Endothelial cell of umbilical vein (primary cell): ENCODE data around the gene KCNB1. TPM values are rescaled to one million over a fixed set of nuclear protein-coding genes. Genes with fewer than 3 reads are reported as not detected.

Experiments
- BruUV-seq: library from RNA; stranded (reverse); fragments of 400-500 nt; replicated peaks from 2 replicates; lab custom pipeline; 2021; lab: Mats Ljungman, UMichigan
- CTCF ChIA-PET: fragments of 300-600, 350-600 bp; sonication (Branson Sonifier 250); formaldehyde crosslinking; loops from one replicate; lab custom pipeline; 2021; ENCODE audit warnings: antibody characterized with exemption, inconsistent platforms; lab: Charles Lee
- POLR2A ChIA-PET: fragments of 300-600, 350-600 bp; sonication (Branson Sonifier 250); formaldehyde crosslinking; loops from one replicate; lab custom pipeline; 2021; ENCODE audit warnings: antibody characterized with exemption, inconsistent platforms; lab: Charles Lee
- DNase-seq: peaks from one replicate; pipeline ENCODE4 v3.0.0-alpha.2; 2011; ENCODE audit warnings: low read depth, low spot score
- FAIRE-seq: peaks from 2 replicates; lab custom pipeline; 2011; peaks lifted over from hg19 to GRCh38; lab: Jason Lieb, UNC
- H2AFZ ChIP-seq: 2 replicates; pipeline ENCODE4 v1.6.0; 2012; ENCODE audit warnings: low read depth, low read length, control low read depth, inconsistent platforms
- H3K27ac ChIP-seq: 2 replicates; pipeline ENCODE4 v1.5.1; 2011; ENCODE audit warnings: low read depth, mild to moderate bottlenecking, control low read depth, low read length, moderate library complexity; ENCODE audit not compliant: insufficient read depth
- H3K27me3 ChIP-seq, 2 experiments: 2 replicates each; pipeline versions ENCODE4 v1.6.0 to v1.6.1; 2011; ENCODE audit warnings: low read length in 2 of 2, mixed read lengths in 1 of 2; ENCODE audit not compliant: control insufficient read depth in 2 of 2, insufficient read depth in 2 of 2
- H3K36me3 ChIP-seq, 2 experiments: 2 replicates in 1 of 2; 3 replicates in 1 of 2; pipeline ENCODE4 v1.5.1; 2011; ENCODE audit warnings: low read length in 2 of 2, mild to moderate bottlenecking in 1 of 2, moderate library complexity in 1 of 2; ENCODE audit not compliant: control insufficient read depth in 2 of 2, insufficient read depth in 2 of 2; ENCODE audit errors: extremely low read depth in 1 of 2
- H3K4me1 ChIP-seq: 3 replicates; pipeline ENCODE4 v1.5.1; 2011; ENCODE audit warnings: mild to moderate bottlenecking, low read length; ENCODE audit not compliant: control insufficient read depth, insufficient read depth; ENCODE audit errors: extremely low read depth
- H3K4me2 ChIP-seq: 2 replicates; pipeline ENCODE4 v1.6.1; 2011; ENCODE audit warnings: low read length, control low read depth, mixed read lengths; ENCODE audit not compliant: insufficient read depth
- H3K4me3 ChIP-seq, 3 experiments: fragments of 200-600 bp in 1 of 3; sonication (generic), shearing (Covaris generic) in 1 of 3; replicated peaks in 1 of 3; 2 replicates each; pipeline ENCODE4 v1.5.1; 2011 to 2016; ENCODE audit warnings: control low read depth in 3 of 3, low read length in 3 of 3, mild to moderate bottlenecking in 2 of 3, inconsistent platforms in 1 of 3, low read depth in 1 of 3, moderate library complexity in 1 of 3; ENCODE audit not compliant: insufficient read depth in 1 of 3
- H3K79me2 ChIP-seq: 2 replicates; pipeline ENCODE4 v1.6.0; 2012; ENCODE audit warnings: low read length, inconsistent platforms; ENCODE audit not compliant: control insufficient read depth, insufficient read depth
- H3K9ac ChIP-seq: replicated peaks from 2 replicates; pipeline ENCODE3; 2011; ENCODE audit warnings: low read length, control low read depth; ENCODE audit not compliant: insufficient read depth; ENCODE audit errors: extremely low read depth
- H3K9me1 ChIP-seq: replicated peaks from 3 replicates; pipeline ENCODE4 v1.6.0; 2011; ENCODE audit warnings: mild to moderate bottlenecking, low read length; ENCODE audit not compliant: control insufficient read depth, insufficient read depth; ENCODE audit errors: extremely low read depth
- H3K9me3 ChIP-seq: replicated peaks from 2 replicates; pipeline ENCODE4 v1.5.1; 2012; ENCODE audit warnings: low read length, inconsistent platforms; ENCODE audit not compliant: control insufficient read depth, insufficient read depth
- H4K20me1 ChIP-seq: replicated peaks from 2 replicates; pipeline ENCODE3; 2011; ENCODE audit warnings: mild to moderate bottlenecking, low read length; ENCODE audit not compliant: control insufficient read depth, insufficient read depth; ENCODE audit errors: extremely low read depth
- EZH2 ChIP-seq: IDR thresholded peaks from 2 replicates; pipeline ENCODE4 v1.6.1; 2012; ENCODE audit warnings: borderline replicate concordance, low read depth, mild to moderate bottlenecking, moderate library complexity, low read length, inconsistent platforms; ENCODE audit not compliant: severe bottlenecking
- FOS ChIP-seq: IDR thresholded peaks from 2 replicates; pipeline ENCODE4 v1.6.1; 2011; ENCODE audit warnings: mild to moderate bottlenecking, low read length, moderate library complexity, borderline replicate concordance; ENCODE audit not compliant: insufficient read depth
- GATA2 ChIP-seq: IDR thresholded peaks from 2 replicates; pipeline ENCODE4 v1.7.0; 2011; ENCODE audit warnings: low read depth, mild to moderate bottlenecking, moderate library complexity, mixed read lengths, low read length; ENCODE audit not compliant: insufficient read length, insufficient read depth
- JUN ChIP-seq: IDR thresholded peaks from 2 replicates; pipeline ENCODE4 v1.6.1; 2011; ENCODE audit warnings: borderline replicate concordance, low read depth; ENCODE audit not compliant: insufficient read length, insufficient read depth
- MAX ChIP-seq: IDR thresholded peaks from 2 replicates; pipeline ENCODE4 v1.6.1; 2011; ENCODE audit not compliant: insufficient read depth, insufficient read length
- MYC ChIP-seq: IDR thresholded peaks from one replicate; pipeline ENCODE4 v1.6.1; 2011; ENCODE audit warnings: mild to moderate bottlenecking, low read depth, low read length
- POLR2A ChIP-seq: IDR thresholded peaks from 2 replicates; pipeline ENCODE4 v1.6.1; 2012; ENCODE audit warnings: low read depth, mild to moderate bottlenecking, control low read depth, low read length
- POLR2AphosphoS5 ChIP-seq: IDR thresholded peaks from 2 replicates; pipeline ENCODE4 v1.6.1; 2012; ENCODE audit warnings: low read depth, mild to moderate bottlenecking, control low read depth, low read length, moderate library complexity; ENCODE audit not compliant: insufficient read depth
- dilution Hi-C: fragments of 300-500 bp; cut with MboI; formaldehyde crosslinking; loops from one replicate; pipeline ENCODE4 v1.15.0; 2019; ENCODE audit warnings: low sequenced_read_pairs; ENCODE audit not compliant: extremely low pct_ligation_motif_present
- intact Hi-C: fragments of 100-400 bp; cut with micrococcal nuclease; formaldehyde crosslinking; loops from one replicate; pipeline ENCODE4 v1.10.0; 2022
- polyA plus RNA-seq, 4 experiments: library from polyadenylated mRNA; depleted of rRNA in 3 of 4; stranded (reverse) in 3 of 4; unstranded in 1 of 4; fragments of >200 nt; gene quantifications; 2 replicates each; pipeline versions ENCODE4 v1.2.1 to v1.2.3, GENCODE V29; 2011 to 2012; ENCODE audit warnings: missing spikeins in 1 of 4
- total RNA-seq: library from RNA; stranded (reverse); gene quantifications from 2 replicates; pipeline ENCODE4 v1.2.3, GENCODE V29; 2021
- TF ChIP-seq, protein P1 (sequence below), 2 donors: IDR thresholded peaks; 1 replicate in 1 of 2; 2 replicates in 1 of 2; pipeline ENCODE4 v1.5.1; 2011; ENCODE audit warnings: low read length in 2 of 2, mild to moderate bottlenecking in 2 of 2, moderate library complexity in 2 of 2, control low read depth in 1 of 2, inconsistent platforms in 1 of 2, low read depth in 1 of 2; ENCODE audit not compliant: insufficient read depth in 1 of 2; ENCODE audit errors: extremely low read depth in 1 of 2

Gene KCNB1
- total and polyA plus RNA-seq, 2 donors (not counting 3 experiments of a cell fraction or from before 2014, with no cell fraction given) = not detected

GRCh38 chr20:49497398-49497669, 14.9 kb upstream of the KCNB1 start:
- FAIRE-seq = no peak
- dilution Hi-C loops = no loop called here
- CTCF ChIA-PET = interaction anchor here (1.6 to 4.2 kb wide), 3 partner anchors 11 to 14 kb away, joined by 4 to 24 read pairs (median 7); no protein-coding TSS in a partner anchor

DNA sequence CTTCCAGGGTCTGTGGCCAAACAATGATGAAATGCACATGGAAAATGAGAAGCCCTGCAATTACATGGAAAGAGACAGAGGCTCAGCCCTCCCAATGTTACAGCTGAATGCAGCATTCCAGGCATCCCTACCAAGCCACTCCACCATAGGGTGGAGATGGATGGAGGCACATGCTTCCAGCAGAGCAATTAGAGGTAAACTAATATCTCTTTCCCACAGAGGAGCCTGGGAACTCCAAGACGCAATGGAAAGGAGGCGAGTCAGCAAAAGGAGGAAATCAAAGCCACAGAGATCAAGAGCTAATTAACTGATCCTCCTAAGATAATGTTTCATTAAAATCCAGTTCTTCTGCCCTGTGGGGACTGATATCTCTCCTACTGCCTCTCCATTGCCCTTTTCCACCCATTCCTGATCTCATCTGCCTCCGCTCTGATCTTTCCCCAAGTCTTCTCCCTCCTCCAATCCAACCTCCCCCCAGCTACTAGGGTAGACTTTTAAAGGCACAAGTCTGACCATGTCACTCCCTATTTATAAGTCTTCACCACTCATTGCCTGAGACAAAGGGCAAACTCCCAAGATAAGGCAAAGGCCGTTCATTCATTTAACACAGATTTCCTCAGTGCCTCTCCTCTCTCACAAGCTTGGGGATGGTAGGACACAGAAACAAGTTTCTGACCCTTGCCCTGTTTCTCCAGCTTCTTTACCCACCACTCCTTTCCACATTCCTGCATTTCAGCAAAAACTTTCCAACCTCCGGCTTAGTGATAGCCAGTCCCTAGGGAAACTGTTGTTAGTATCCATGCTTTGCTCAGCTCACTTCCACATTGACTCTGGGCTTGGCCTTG, 14.3 kb upstream of the KCNB1 start:
- intact Hi-C loops (no loop called here), dilution Hi-C loops (no loop called here)
- Histone ChIP-seq H3K27me3 (peaks cover 14 to 15% of the 10 kb centered on the region in 2 experiments), H3K4me3 (no peak overlapping the region), H3K36me3 (no peaks in the 10 kb centered on the region), H2AFZ (no peak overlapping the region), H3K27ac (no peak overlapping the region), H3K79me2 (no peaks in the 10 kb centered on the region), H4K20me1 (no peaks in the 10 kb centered on the region), H3K9ac (no peak overlapping the region), H3K9me1 (no peaks in the 10 kb centered on the region), H3K9me3 (no peaks in the 10 kb centered on the region), H3K4me1 (no peaks in the 10 kb centered on the region), H3K4me2 (no peak overlapping the region)
- POLR2A ChIA-PET = no interaction called here
- CTCF ChIA-PET = interaction anchor here (1.6 to 4.2 kb wide), 3 partner anchors 11 to 13 kb away, joined by 4 to 24 read pairs (median 7); no protein-coding TSS in a partner anchor
- FAIRE-seq (no peak), DNase-seq (no peak)
- TF ChIP-seq JUN (no peak), MAX (no peak), EZH2 (no peak), POLR2A (no peak), POLR2AphosphoS5 (no peak), MYC (no peak), GATA2 (no peak), FOS (no peak)
- TF ChIP-seq, protein P1, sequence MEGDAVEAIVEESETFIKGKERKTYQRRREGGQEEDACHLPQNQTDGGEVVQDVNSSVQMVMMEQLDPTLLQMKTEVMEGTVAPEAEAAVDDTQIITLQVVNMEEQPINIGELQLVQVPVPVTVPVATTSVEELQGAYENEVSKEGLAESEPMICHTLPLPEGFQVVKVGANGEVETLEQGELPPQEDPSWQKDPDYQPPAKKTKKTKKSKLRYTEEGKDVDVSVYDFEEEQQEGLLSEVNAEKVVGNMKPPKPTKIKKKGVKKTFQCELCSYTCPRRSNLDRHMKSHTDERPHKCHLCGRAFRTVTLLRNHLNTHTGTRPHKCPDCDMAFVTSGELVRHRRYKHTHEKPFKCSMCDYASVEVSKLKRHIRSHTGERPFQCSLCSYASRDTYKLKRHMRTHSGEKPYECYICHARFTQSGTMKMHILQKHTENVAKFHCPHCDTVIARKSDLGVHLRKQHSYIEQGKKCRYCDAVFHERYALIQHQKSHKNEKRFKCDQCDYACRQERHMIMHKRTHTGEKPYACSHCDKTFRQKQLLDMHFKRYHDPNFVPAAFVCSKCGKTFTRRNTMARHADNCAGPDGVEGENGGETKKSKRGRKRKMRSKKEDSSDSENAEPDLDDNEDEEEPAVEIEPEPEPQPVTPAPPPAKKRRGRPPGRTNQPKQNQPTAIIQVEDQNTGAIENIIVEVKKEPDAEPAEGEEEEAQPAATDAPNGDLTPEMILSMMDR (IDR thresholded peaks at IDR 0.05; ENCODE audit: extremely low read depth in 1 of 2, insufficient read depth in 1 of 2, low read depth in 1 of 2, low read length in 2 of 2) = no peak
- BruUV-seq = no TSS peak

More at GRCh38 chr20:49497398-49497669, 14.9 kb upstream of the KCNB1 start:
- Histone ChIP-seq H3K79me2 (no peaks in the 10 kb centered on the region), H3K36me3 (no peaks in the 10 kb centered on the region), H3K9me3 (no peaks in the 10 kb centered on the region), H3K27ac (no peak overlapping the region), H3K4me3 (no peak overlapping the region), H3K27me3 (peaks cover 14 to 15% of the 10 kb centered on the region in 2 experiments), H3K4me1 (no peaks in the 10 kb centered on the region), H3K4me2 (no peak overlapping the region), H3K9ac (no peak overlapping the region), H4K20me1 (no peaks in the 10 kb centered on the region), H2AFZ (no peak overlapping the region), H3K9me1 (no peaks in the 10 kb centered on the region)
- POLR2A ChIA-PET = no interaction called here
- no TSS peak for BruUV-seq
- no peak for DNase-seq
- intact Hi-C loops = no loop called here
- TF ChIP-seq GATA2 (no peak), MYC (no peak), EZH2 (no peak), JUN (no peak), MAX (no peak)
